ENCODE measurements around the gene PEX1.
"Not testable (repeated sequence)": the region's sequence is repeated elsewhere in the genome, so short reads cannot be mapped to it uniquely, and the experiment has no call there.

The PEX1 gene

DNA sequence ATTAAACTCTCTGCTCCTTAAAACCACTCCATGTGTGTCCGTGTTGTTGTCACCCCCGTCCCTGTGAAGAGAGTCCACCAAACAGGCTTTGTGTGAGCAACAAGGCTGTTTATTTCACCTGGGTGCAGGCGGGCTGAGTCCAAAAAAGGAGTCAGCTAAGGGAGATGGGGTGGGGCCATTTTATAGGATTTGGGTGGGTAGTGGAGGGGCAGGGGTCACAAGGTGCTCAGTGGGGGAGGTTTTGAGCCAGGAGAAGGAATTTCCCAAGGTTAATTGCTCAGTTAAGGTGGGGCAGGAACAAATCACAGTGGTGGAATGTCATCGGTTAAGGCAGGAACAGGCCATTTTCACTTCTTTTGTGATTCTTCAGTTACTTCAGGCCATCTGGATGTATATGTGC lies 49.2 kb downstream of the PEX1 start:
- not testable (repeated sequence) for H4K8ac ChIP-seq (ENCODE audit: low read depth, low read length); H3K79me2 ChIP-seq (ENCODE audit: control insufficient read depth, insufficient read depth, low read length, poor library complexity); H3K4me2 ChIP-seq (ENCODE audit: low read length); H3K27ac ChIP-seq (ENCODE audit: low read depth, low read length); H3K4ac ChIP-seq (ENCODE audit: low read depth, low read length); H4K12ac ChIP-seq (ENCODE audit: low read depth, low read length); H3K14ac ChIP-seq (ENCODE audit: low read length); H3K4me3 ChIP-seq (ENCODE audit: low read depth, low read length); DNase-seq; H3K36me3 ChIP-seq (ENCODE audit: control insufficient read depth in 1 of 2, insufficient read depth in 2 of 2, low read length in 2 of 2); H2BK12ac ChIP-seq (ENCODE audit: low read length); H3K4me1 ChIP-seq (ENCODE audit: control insufficient read depth in 1 of 2, insufficient read depth in 2 of 2, low read length in 2 of 2); H3K9ac ChIP-seq (ENCODE audit: low read length); H2BK120ac ChIP-seq (ENCODE audit: insufficient read depth, low read length, poor library complexity); H2AFZ ChIP-seq (ENCODE audit: insufficient read depth, low read length, poor library complexity); H3K27me3 ChIP-seq (ENCODE audit: insufficient read depth, low read length); H4K91ac ChIP-seq (ENCODE audit: low read depth, low read length); H3K79me1 ChIP-seq (ENCODE audit: low read length); H2AK5ac ChIP-seq (ENCODE audit: low read length); H3K9me3 ChIP-seq (ENCODE audit: insufficient read depth, low read depth, low read length); H3K18ac ChIP-seq (ENCODE audit: low read length); H2BK5ac ChIP-seq (ENCODE audit: low read depth, low read length, poor library complexity); H3K23ac ChIP-seq (ENCODE audit: low read length)
- WGBS (ENCODE audit: extremely low coverage, insufficient coverage, insufficient read length), result no CpG with 5 or more reads among the region's 4 CpGs

DNA sequence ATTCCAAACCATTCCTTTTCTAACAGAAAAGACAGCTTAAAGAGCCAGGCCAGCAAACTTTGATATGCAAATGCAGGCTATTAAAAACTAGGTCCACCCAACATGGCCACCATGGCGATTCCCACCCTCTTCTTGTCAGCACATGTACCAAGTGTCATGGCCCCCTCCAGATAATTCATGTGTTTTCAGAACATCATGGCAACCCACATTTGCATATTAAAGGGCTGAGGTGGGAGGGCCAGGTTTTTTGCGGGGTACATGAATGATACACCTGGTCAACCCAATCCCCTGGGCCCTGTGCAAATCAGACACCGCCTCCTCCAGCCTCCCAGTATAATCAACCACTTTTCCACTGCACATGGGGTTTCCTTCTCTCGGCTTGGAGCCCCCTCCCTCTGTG lies 49.6 kb downstream of the PEX1 start:
- H3K4me2 ChIP-seq (ENCODE audit: low read length), result no peak overlapping the region
- H3K9ac ChIP-seq (ENCODE audit: low read length), result no peak overlapping the region
- no peaks in the 10 kb centered on the region for H3K79me2 ChIP-seq (ENCODE audit: control insufficient read depth, insufficient read depth, low read length, poor library complexity)
- no peak overlapping the region for H3K18ac ChIP-seq (ENCODE audit: low read length)
- no CpG with 5 or more reads among the region's 4 CpGs for WGBS (ENCODE audit: extremely low coverage, insufficient coverage, insufficient read length)
- no peak overlapping the region for H3K23ac ChIP-seq (ENCODE audit: low read length)
- H4K8ac ChIP-seq (ENCODE audit: low read depth, low read length), result no peak overlapping the region
- no peak overlapping the region for H2AK5ac ChIP-seq (ENCODE audit: low read length)
- no peak for DNase-seq
- H3K27me3 ChIP-seq (ENCODE audit: insufficient read depth, low read length), result no peaks in the 10 kb centered on the region
- H3K4me3 ChIP-seq (ENCODE audit: low read depth, low read length), result no peak overlapping the region
- H3K27ac ChIP-seq (ENCODE audit: low read depth, low read length), result no peak overlapping the region
- H3K36me3 ChIP-seq (ENCODE audit: control insufficient read depth in 1 of 2, insufficient read depth in 2 of 2, low read length in 2 of 2), result no peaks in the 10 kb centered on the region
- peak overlapping the region; percentile 3 for H4K91ac ChIP-seq (ENCODE audit: low read depth, low read length)
- no peak overlapping the region for H2BK5ac ChIP-seq (ENCODE audit: low read depth, low read length, poor library complexity)
- no peak overlapping the region for H4K12ac ChIP-seq (ENCODE audit: low read depth, low read length)
- peaks cover under 1% of the 10 kb centered on the region for H3K79me1 ChIP-seq (ENCODE audit: low read length)
- no peak overlapping the region for H2BK120ac ChIP-seq (ENCODE audit: insufficient read depth, low read length, poor library complexity)
- no peaks in the 10 kb centered on the region for H3K9me3 ChIP-seq (ENCODE audit: insufficient read depth, low read depth, low read length)
- no peak overlapping the region for H3K4ac ChIP-seq (ENCODE audit: low read depth, low read length)
- H3K4me1 ChIP-seq (ENCODE audit: control insufficient read depth in 1 of 2, insufficient read depth in 2 of 2, low read length in 2 of 2), result peaks cover 5 to 7% of the 10 kb centered on the region in 2 experiments
- H2BK12ac ChIP-seq (ENCODE audit: low read length), result no peak overlapping the region
- H3K14ac ChIP-seq (ENCODE audit: low read length), result no peak overlapping the region
- no peak overlapping the region for H2AFZ ChIP-seq (ENCODE audit: insufficient read depth, low read length, poor library complexity)

DNA sequence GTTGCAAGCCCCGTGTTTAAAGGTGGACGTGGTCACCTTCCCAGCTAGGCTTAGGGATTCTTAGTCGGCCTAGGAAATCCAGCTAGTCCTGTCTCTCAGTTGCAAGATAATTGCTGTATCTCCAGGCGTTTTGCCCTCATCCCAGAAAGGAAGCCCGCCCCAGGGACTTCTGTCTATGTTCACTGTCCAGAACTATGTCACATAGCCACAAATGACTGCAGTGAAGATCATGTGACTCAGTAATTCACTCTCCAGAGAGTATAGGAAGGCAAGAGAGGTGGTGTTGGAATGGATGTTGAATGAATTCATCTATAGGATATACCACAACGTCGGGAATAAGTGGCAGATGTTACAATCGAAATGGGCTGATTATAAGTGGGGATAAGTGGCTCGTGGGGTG lies 50.2 kb downstream of the PEX1 start:
- Histone ChIP-seq H3K14ac (ENCODE audit: low read length) (no peak overlapping the region), H3K4me2 (ENCODE audit: low read length) (no peak overlapping the region), H3K23ac (ENCODE audit: low read length) (no peak overlapping the region), H3K79me1 (ENCODE audit: low read length) (peaks cover 2% of the 10 kb centered on the region), H3K4me3 (ENCODE audit: low read depth, low read length) (no peak overlapping the region), H2BK5ac (ENCODE audit: low read depth, low read length, poor library complexity) (no peak overlapping the region), H3K18ac (ENCODE audit: low read length) (no peak overlapping the region), H3K27me3 (ENCODE audit: insufficient read depth, low read length) (no peaks in the 10 kb centered on the region), H2BK120ac (ENCODE audit: insufficient read depth, low read length, poor library complexity) (no peak overlapping the region), H2BK12ac (ENCODE audit: low read length) (no peak overlapping the region), H3K4me1 (ENCODE audit: control insufficient read depth in 1 of 2, insufficient read depth in 2 of 2, low read length in 2 of 2) (peaks cover 7 to 9% of the 10 kb centered on the region in 2 experiments), H3K79me2 (ENCODE audit: control insufficient read depth, insufficient read depth, low read length, poor library complexity) (no peaks in the 10 kb centered on the region), H3K36me3 (ENCODE audit: control insufficient read depth in 1 of 2, insufficient read depth in 2 of 2, low read length in 2 of 2) (no peaks in the 10 kb centered on the region), H4K91ac (ENCODE audit: low read depth, low read length) (peak overlapping the region; percentile 78), H4K12ac (ENCODE audit: low read depth, low read length) (no peak overlapping the region), H3K4ac (ENCODE audit: low read depth, low read length) (no peak overlapping the region), H2AK5ac (ENCODE audit: low read length) (no peak overlapping the region), H2AFZ (ENCODE audit: insufficient read depth, low read length, poor library complexity) (no peak overlapping the region), H4K8ac (ENCODE audit: low read depth, low read length) (no peak overlapping the region), H3K9me3 (ENCODE audit: insufficient read depth, low read depth, low read length) (no peaks in the 10 kb centered on the region), H3K27ac (ENCODE audit: low read depth, low read length) (peak overlapping the region; percentile 19), H3K9ac (ENCODE audit: low read length) (no peak overlapping the region)
- no CpG with 5 or more reads among the region's 9 CpGs for WGBS (ENCODE audit: extremely low coverage, insufficient coverage, insufficient read length)
- peak; percentile 97 to 98 for DNase-seq

DNA sequence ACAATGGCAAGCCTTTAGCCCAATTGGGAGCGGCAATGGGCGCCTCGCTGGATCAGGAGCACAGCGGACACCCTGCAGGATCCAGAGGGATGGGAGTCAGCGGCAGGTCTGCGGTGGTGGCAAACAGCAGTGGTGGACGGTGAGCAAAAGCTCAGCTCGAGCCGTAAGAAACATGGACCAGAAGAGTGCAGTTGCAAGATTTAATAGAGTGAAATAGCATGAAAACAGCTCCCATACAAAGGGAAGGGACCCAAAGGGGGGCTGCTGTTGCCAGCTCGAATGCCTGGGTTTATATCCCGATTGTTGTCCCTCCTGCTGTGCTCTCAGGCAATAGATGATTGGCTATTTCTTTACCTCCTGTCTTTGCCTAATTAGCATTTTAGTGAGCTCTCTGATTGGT lies 50.6 kb downstream of the PEX1 start, which contains the start of gene ERVW-1:
Gene ERVW-1 (minus strand): TSS at position 266 of the 400 bp plus-strand sequence. CDS start 7,565 bp downstream, outside the sequence.
- H3K9ac ChIP-seq (ENCODE audit: low read length); H3K79me1 ChIP-seq (ENCODE audit: low read length): not testable (repeated sequence)
- WGBS (ENCODE audit: extremely low coverage, insufficient coverage, insufficient read length), result no CpG with 5 or more reads among the region's 11 CpGs

More for the DNA sequence above, 50.6 kb downstream of the PEX1 start, which contains the start of gene ERVW-1:
- peak; percentile 39 to 67 for DNase-seq
- H4K12ac ChIP-seq (ENCODE audit: low read depth, low read length); H3K27me3 ChIP-seq (ENCODE audit: insufficient read depth, low read length); H4K8ac ChIP-seq (ENCODE audit: low read depth, low read length); H3K4me3 ChIP-seq (ENCODE audit: low read depth, low read length); H3K79me2 ChIP-seq (ENCODE audit: control insufficient read depth, insufficient read depth, low read length, poor library complexity); H2AFZ ChIP-seq (ENCODE audit: insufficient read depth, low read length, poor library complexity); H3K18ac ChIP-seq (ENCODE audit: low read length); H3K9me3 ChIP-seq (ENCODE audit: insufficient read depth, low read depth, low read length); H2BK12ac ChIP-seq (ENCODE audit: low read length); H2BK5ac ChIP-seq (ENCODE audit: low read depth, low read length, poor library complexity); H3K4me1 ChIP-seq (ENCODE audit: control insufficient read depth in 1 of 2, insufficient read depth in 2 of 2, low read length in 2 of 2); H3K14ac ChIP-seq (ENCODE audit: low read length); H2AK5ac ChIP-seq (ENCODE audit: low read length); H3K4me2 ChIP-seq (ENCODE audit: low read length); H3K23ac ChIP-seq (ENCODE audit: low read length); H3K4ac ChIP-seq (ENCODE audit: low read depth, low read length); H3K36me3 ChIP-seq (ENCODE audit: control insufficient read depth in 1 of 2, insufficient read depth in 2 of 2, low read length in 2 of 2): not testable (repeated sequence)
- Histone ChIP-seq H4K91ac (ENCODE audit: low read depth, low read length) (peak within 1 kb of the TSS; percentile 78), H2BK120ac (ENCODE audit: insufficient read depth, low read length, poor library complexity) (peak within 1 kb of the TSS; percentile 7), H3K27ac (ENCODE audit: low read depth, low read length) (peak within 1 kb of the TSS; percentile 19)

All from trophoblast cell (in vitro differentiated cells and primary cell).